GM12878 (cell line): ENCODE measurements around the gene NUP107. TPM values are rescaled to one million over a fixed set of nuclear protein-coding genes. Genes with fewer than 3 reads are reported as not detected.

Source experiments
- ATAC-seq: fragments of 200-7000 bp; cut with Tn5 transposase; 3 replicates; pipeline ENCODE4 v1.9.1; 2020; ENCODE audit warnings: mild to moderate bottlenecking, moderate library complexity
- BruUV-seq: library from RNA; stranded (reverse); fragments of 400-500 nt; replicated peaks from 2 replicates; lab custom pipeline; 2021; lab: Mats Ljungman, UMichigan
- CTCF ChIA-PET: fragments of 300-600 bp; sonication (Branson Sonifier 250); formaldehyde crosslinking; extraction: SDS; loops from one replicate; lab custom pipeline; 2021; ENCODE audit warnings: inconsistent platforms; lab: Yijun Ruan, JAX
- POLR2A ChIA-PET: fragments of 350-600 bp; formaldehyde crosslinking; extraction: SDS; loops from one replicate; lab custom pipeline; 2021; ENCODE audit warnings: inconsistent platforms; lab: Charles Lee
- RAD21 ChIA-PET: fragments of 300-600 bp; sonication (Branson Sonifier 250); formaldehyde crosslinking; loops from one replicate; lab custom pipeline; 2023; ENCODE audit warnings: antibody characterized with exemption; ENCODE audit not compliant: unreplicated experiment; lab: Charles Lee
- SMC1A ChIA-PET: fragments of 300-600 bp; sonication (Branson Sonifier 250); formaldehyde crosslinking; loops from one replicate; lab custom pipeline; 2023; ENCODE audit not compliant: unreplicated experiment, uncharacterized antibody; lab: Charles Lee
- DNase-seq: peaks from one replicate; pipeline ENCODE4 v3.0.0-alpha.2; 2011; ENCODE audit warnings: low read depth, low spot score
- FAIRE-seq: peaks from 3 replicates; lab custom pipeline; 2011; peaks lifted over from hg19 to GRCh38; lab: Jason Lieb, UNC
- H2AFZ ChIP-seq: 2 replicates; pipeline ENCODE4 v1.6.0; 2011; ENCODE audit warnings: low read depth, low read length, control low read depth; ENCODE audit not compliant: control insufficient read depth
- H3K27ac ChIP-seq: 2 replicates; pipeline ENCODE4 v1.5.1; 2011; ENCODE audit warnings: control low read depth; ENCODE audit not compliant: control insufficient read depth, insufficient read depth
- H3K27me3 ChIP-seq, 2 experiments: replicated peaks in 1 of 2; 2 replicates each; pipeline versions ENCODE4 v1.6.0 to v1.6.1; 2011; ENCODE audit warnings: low read length in 1 of 2; ENCODE audit not compliant: control insufficient read depth in 2 of 2, insufficient read depth in 2 of 2
- H3K36me3 ChIP-seq, 2 experiments: 2 replicates each; pipeline ENCODE4 v1.5.1; 2011; ENCODE audit warnings: low read length in 1 of 2; ENCODE audit not compliant: control insufficient read depth in 2 of 2, insufficient read depth in 2 of 2
- H3K4me1 ChIP-seq: 2 replicates; pipeline ENCODE4 v1.6.1; 2011; ENCODE audit warnings: mild to moderate bottlenecking, low read length, moderate library complexity, mixed read lengths; ENCODE audit not compliant: control insufficient read depth, insufficient read depth
- H3K4me2 ChIP-seq: 2 replicates; pipeline ENCODE4 v1.6.0; 2011; ENCODE audit warnings: control low read depth; ENCODE audit not compliant: control insufficient read depth, insufficient read depth
- H3K4me3 ChIP-seq: fragments of 200-600 bp; sonication (generic); 2 replicates; pipeline ENCODE4 v1.5.1; 2016
- H3K79me2 ChIP-seq: 2 replicates; pipeline ENCODE4 v1.6.0; 2011; ENCODE audit warnings: low read length; ENCODE audit not compliant: control insufficient read depth, insufficient read depth
- H3K9ac ChIP-seq: 2 replicates; pipeline ENCODE4 v1.8.0; 2011; ENCODE audit warnings: low read length, control low read depth, mixed read lengths; ENCODE audit not compliant: control insufficient read depth, insufficient read depth
- H3K9me3 ChIP-seq: replicated peaks from 3 replicates; pipeline ENCODE4 v1.5.1; 2011; ENCODE audit warnings: mild to moderate bottlenecking, low read length; ENCODE audit not compliant: control insufficient read depth, insufficient read depth
- H4K20me1 ChIP-seq: 2 replicates; pipeline ENCODE4 v1.6.0; 2011; ENCODE audit not compliant: control insufficient read depth, insufficient read depth
- BCL11A ChIP-seq: IDR thresholded peaks from 2 replicates; pipeline ENCODE4 v1.6.1; 2011; ENCODE audit warnings: low read depth, low read length
- BMI1 ChIP-seq: fragments of 450-650 bp; IDR thresholded peaks from 2 replicates; pipeline ENCODE4 v1.6.1; 2016; ENCODE audit warnings: mild to moderate bottlenecking, moderate library complexity, borderline replicate concordance
- CHD4 ChIP-seq: fragments of 200-600 bp; sonication (generic); IDR thresholded peaks from 2 replicates; pipeline ENCODE4 v1.6.1; 2016; ENCODE audit warnings: mild to moderate bottlenecking
- ETV6 ChIP-seq, 2 experiments: fragments of 450-650 bp in 1 of 2; IDR thresholded peaks in 1 of 2; conservative IDR thresholded peaks in 1 of 2; 2 replicates each; pipeline ENCODE4 v1.6.1; 2014; ENCODE audit warnings: antibody characterized with exemption in 1 of 2, borderline replicate concordance in 1 of 2, low read depth in 1 of 2, mild to moderate bottlenecking in 1 of 2, moderate library complexity in 1 of 2
- HDGF ChIP-seq: fragments of 450-650 bp; IDR thresholded peaks from 2 replicates; pipeline ENCODE4 v1.6.1; 2016; ENCODE audit warnings: antibody characterized with exemption
- IRF4 ChIP-seq: IDR thresholded peaks from 2 replicates; pipeline ENCODE4 v1.6.1; 2011; ENCODE audit warnings: low read depth, low read length
- JUND ChIP-seq: IDR thresholded peaks from 2 replicates; pipeline ENCODE4 v1.6.1; 2012; ENCODE audit warnings: low read depth, mild to moderate bottlenecking, low read length, improper control_type of control experiment, moderate library complexity
- KLF5 ChIP-seq: fragments of 450-650 bp; IDR thresholded peaks from 2 replicates; pipeline ENCODE4 v1.6.1; 2014; ENCODE audit warnings: mild to moderate bottlenecking; ENCODE audit not compliant: partially characterized antibody
- MTA3 ChIP-seq: IDR thresholded peaks from 2 replicates; pipeline ENCODE4 v1.6.1; 2012; ENCODE audit warnings: low read length, inconsistent platforms, borderline replicate concordance
- NRF1 ChIP-seq: conservative IDR thresholded peaks from 2 replicates; pipeline ENCODE4 v1.6.1; 2011; ENCODE audit warnings: mild to moderate bottlenecking, low read depth, low read length, improper control_type of control experiment
- RBBP5 ChIP-seq: fragments of 200-600 bp; sonication (generic); conservative IDR thresholded peaks from 2 replicates; pipeline ENCODE4 v1.6.1; 2016
- RFX5 ChIP-seq: IDR thresholded peaks from 2 replicates; pipeline ENCODE4 v1.6.1; 2011; ENCODE audit warnings: low read depth, low read length, improper control_type of control experiment
- SUPT20H ChIP-seq: IDR thresholded peaks from 2 replicates; pipeline ENCODE4 v1.6.1; 2011; ENCODE audit warnings: low read depth, mild to moderate bottlenecking, low read length, moderate library complexity, borderline replicate concordance; ENCODE audit not compliant: control insufficient read depth
- TARDBP ChIP-seq: IDR thresholded peaks from 2 replicates; pipeline ENCODE4 v1.6.1; 2016; ENCODE audit warnings: borderline replicate concordance
- TCF3 ChIP-seq: IDR thresholded peaks from 2 replicates; pipeline ENCODE4 v1.6.1; 2012; ENCODE audit warnings: low read depth, mild to moderate bottlenecking, low read length, borderline replicate concordance; ENCODE audit not compliant: insufficient read depth
- ZZZ3 ChIP-seq: IDR thresholded peaks from 2 replicates; pipeline ENCODE4 v1.6.1; 2011; ENCODE audit warnings: low read depth; ENCODE audit not compliant: control insufficient read depth, insufficient read length
- WGBS: methylation state at CpG from one replicate; pipeline ENCODE4 v1.1.6; 2016; ENCODE audit warnings: low lambda C conversion rate; ENCODE audit not compliant: insufficient replicate concordance, insufficient coverage; ENCODE audit errors: missing lambda C conversion rate; 5-methylcytosine and 5-hydroxymethylcytosine counted together
- in situ Hi-C: fragments of 300-500 bp; cut with MboI; formaldehyde crosslinking; loops from 9 replicates; pipeline ENCODE4 v1.14.3; 2018; ENCODE audit warnings: mixed read lengths
- intact Hi-C: fragments of 100-400 bp; cut with micrococcal nuclease; formaldehyde crosslinking; loops from one replicate; pipeline ENCODE4 v1.14.2; 2022; ENCODE audit not compliant: unreplicated experiment
- polyA plus RNA-seq, 11 experiments: library from polyadenylated mRNA; depleted of rRNA in 4 of 11; unstranded in 6 of 11; stranded (reverse) in 5 of 11; fragments of >200 nt; fragmentation: Nextera tagmentation in 4 of 11; fragmentation: Illumina TruSeq in 1 of 11; extraction: Ambion mirVana in 4 of 11; extraction: Trizol in 1 of 11; gene quantifications; 1 replicate in 1 of 11; 2 replicates in 10 of 11; pipeline versions ENCODE4 v1.2.1 to v1.2.3, GENCODE V29; 2011 to 2016; ENCODE audit warnings: inconsistent platforms in 2 of 11, missing spikeins in 2 of 11, low read depth in 1 of 11
- total RNA-seq, 4 experiments: library from RNA; depleted of rRNA in 3 of 4; stranded (reverse); fragments of >200 nt in 3 of 4; fragmentation: Illumina TruSeq in 1 of 4; extraction: Trizol in 1 of 4; gene quantifications; 2 replicates each; pipeline versions ENCODE4 v1.2.1 to v1.2.3, GENCODE V29; 2013 to 2021
- TF ChIP-seq, protein P1 (sequence below): IDR thresholded peaks from 2 replicates; pipeline ENCODE4 v1.6.1; 2012; ENCODE audit warnings: improper control_type of control experiment, low read depth, low read length; ENCODE audit not compliant: insufficient replicate concordance

NUP107 gene
- total and polyA plus RNA-seq, 10 of the 15 experiments (the other 5 are each of a cell fraction or from before 2014, with no cell fraction given): 73.4 to 132 (median 92.4) TPM

DNA sequence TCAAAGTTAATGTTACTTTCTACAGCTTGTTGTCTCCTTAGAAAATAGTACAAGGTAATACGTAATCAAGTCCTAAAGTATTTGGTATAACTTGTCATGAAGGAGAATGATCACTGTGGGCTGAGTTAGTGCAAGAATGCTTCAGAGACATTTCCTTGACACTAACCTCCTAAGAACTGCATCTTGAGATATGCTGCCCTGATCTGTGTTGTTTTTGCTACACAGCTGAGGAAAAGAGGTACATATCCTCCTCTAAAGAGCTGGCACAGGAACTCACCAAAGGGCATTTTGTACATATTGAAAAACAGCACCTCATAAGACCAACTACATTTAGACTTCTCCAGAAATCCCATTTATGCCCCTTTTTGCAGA lies 47.4 kb upstream of the NUP107 start:
- RAD21 ChIA-PET: interaction anchor here (0.7 to 2.2 kb wide), 8 partner anchors 11 to 280 kb away, joined by 3 to 8 read pairs (median 6); partner anchors contain the start of gene RAP1B
- FAIRE-seq: no peak
- TF ChIP-seq ZZZ3: no peak
- no peak for TF ChIP-seq HDGF
- no peak for TF ChIP-seq RFX5
- no peak for TF ChIP-seq KLF5
- TF ChIP-seq SUPT20H: no peak
- TF ChIP-seq TARDBP: no peak
- TF ChIP-seq MTA3: no peak
- no peak for TF ChIP-seq BMI1
- no peak for TF ChIP-seq RBBP5
- TF ChIP-seq, protein P1, sequence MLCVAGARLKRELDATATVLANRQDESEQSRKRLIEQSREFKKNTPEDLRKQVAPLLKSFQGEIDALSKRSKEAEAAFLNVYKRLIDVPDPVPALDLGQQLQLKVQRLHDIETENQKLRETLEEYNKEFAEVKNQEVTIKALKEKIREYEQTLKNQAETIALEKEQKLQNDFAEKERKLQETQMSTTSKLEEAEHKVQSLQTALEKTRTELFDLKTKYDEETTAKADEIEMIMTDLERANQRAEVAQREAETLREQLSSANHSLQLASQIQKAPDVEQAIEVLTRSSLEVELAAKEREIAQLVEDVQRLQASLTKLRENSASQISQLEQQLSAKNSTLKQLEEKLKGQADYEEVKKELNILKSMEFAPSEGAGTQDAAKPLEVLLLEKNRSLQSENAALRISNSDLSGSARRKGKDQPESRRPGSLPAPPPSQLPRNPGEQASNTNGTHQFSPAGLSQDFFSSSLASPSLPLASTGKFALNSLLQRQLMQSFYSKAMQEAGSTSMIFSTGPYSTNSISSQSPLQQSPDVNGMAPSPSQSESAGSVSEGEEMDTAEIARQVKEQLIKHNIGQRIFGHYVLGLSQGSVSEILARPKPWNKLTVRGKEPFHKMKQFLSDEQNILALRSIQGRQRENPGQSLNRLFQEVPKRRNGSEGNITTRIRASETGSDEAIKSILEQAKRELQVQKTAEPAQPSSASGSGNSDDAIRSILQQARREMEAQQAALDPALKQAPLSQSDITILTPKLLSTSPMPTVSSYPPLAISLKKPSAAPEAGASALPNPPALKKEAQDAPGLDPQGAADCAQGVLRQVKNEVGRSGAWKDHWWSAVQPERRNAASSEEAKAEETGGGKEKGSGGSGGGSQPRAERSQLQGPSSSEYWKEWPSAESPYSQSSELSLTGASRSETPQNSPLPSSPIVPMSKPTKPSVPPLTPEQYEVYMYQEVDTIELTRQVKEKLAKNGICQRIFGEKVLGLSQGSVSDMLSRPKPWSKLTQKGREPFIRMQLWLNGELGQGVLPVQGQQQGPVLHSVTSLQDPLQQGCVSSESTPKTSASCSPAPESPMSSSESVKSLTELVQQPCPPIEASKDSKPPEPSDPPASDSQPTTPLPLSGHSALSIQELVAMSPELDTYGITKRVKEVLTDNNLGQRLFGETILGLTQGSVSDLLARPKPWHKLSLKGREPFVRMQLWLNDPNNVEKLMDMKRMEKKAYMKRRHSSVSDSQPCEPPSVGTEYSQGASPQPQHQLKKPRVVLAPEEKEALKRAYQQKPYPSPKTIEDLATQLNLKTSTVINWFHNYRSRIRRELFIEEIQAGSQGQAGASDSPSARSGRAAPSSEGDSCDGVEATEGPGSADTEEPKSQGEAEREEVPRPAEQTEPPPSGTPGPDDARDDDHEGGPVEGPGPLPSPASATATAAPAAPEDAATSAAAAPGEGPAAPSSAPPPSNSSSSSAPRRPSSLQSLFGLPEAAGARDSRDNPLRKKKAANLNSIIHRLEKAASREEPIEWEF: no peak
- TF ChIP-seq ETV6 (conservative IDR thresholded peaks at IDR 0.05 in 1 of 2, IDR thresholded peaks at IDR 0.05 in 1 of 2; ENCODE audit: borderline replicate concordance in 1 of 2, low read depth in 1 of 2): no peak
- no peak for TF ChIP-seq IRF4
- no peak for TF ChIP-seq JUND
- TF ChIP-seq TCF3: no peak
- no peak for TF ChIP-seq CHD4
- TF ChIP-seq BCL11A: no peak
- TF ChIP-seq NRF1: no peak
- Histone ChIP-seq H3K4me1 (peaks cover 14% of the 10 kb centered on the region; the same call in 1 of the 2 replicates), H4K20me1 (0 out of 2 replicates have a peak, but pooled peaks cover 3% of the 10 kb centered on the region), H3K79me2 (peaks cover 92% of the 10 kb centered on the region), H3K9me3 (no peaks in the 10 kb centered on the region), H3K36me3 (no peaks in the 10 kb centered on the region; a peak in 1 of 4 replicates), H3K27me3 (no peaks in the 10 kb centered on the region), H2AFZ (no peak overlapping the region), H3K4me2 (peak overlapping the region; percentile 7; the same call in 1 of the 2 replicates), H3K27ac (peak overlapping the region; percentile 50; the same call in 1 of the 2 replicates), H3K4me3 (no peak overlapping the region), H3K9ac (no peak overlapping the region)
- POLR2A ChIA-PET: interaction anchor here (0.8 to 2.3 kb wide), 7 partner anchors 10 to 48 kb away, joined by 3 to 12 read pairs (median 4); partner anchors contain the start of gene RAP1B
- no TSS peak for BruUV-seq
- intact Hi-C loops (no loop called here), in situ Hi-C loops (no loop called here)
- peak; percentile 20 for ATAC-seq
- DNase-seq: no peak
- WGBS: 48% methylated on average over 1 of the region's 1 CpG
- SMC1A ChIA-PET: interaction anchor here (0.8 to 3.3 kb wide), 15 partner anchors 9 to 280 kb away, joined by 3 to 26 read pairs (median 5); no protein-coding TSS in a partner anchor
- CTCF ChIA-PET: interaction anchor here (0.7 to 1.7 kb wide), 3 partner anchors 9 to 22 kb away, joined by 3 to 7 read pairs (median 6); no protein-coding TSS in a partner anchor
